HG03045 (cell line): ENCODE data around the gene BCL2.

Experiments used
- ATAC-seq: cut with Tn5 transposase; IDR thresholded peaks from one replicate; pipeline ENCODE4 v1.9.1; 2021; ENCODE audit warnings: mild to moderate bottlenecking, moderate library complexity; ENCODE audit not compliant: unreplicated experiment

The BCL2 gene

GRCh38 chr18:63312019-63312409, 7.6 kb downstream of the BCL2 start:
- no peak for ATAC-seq

DNA sequence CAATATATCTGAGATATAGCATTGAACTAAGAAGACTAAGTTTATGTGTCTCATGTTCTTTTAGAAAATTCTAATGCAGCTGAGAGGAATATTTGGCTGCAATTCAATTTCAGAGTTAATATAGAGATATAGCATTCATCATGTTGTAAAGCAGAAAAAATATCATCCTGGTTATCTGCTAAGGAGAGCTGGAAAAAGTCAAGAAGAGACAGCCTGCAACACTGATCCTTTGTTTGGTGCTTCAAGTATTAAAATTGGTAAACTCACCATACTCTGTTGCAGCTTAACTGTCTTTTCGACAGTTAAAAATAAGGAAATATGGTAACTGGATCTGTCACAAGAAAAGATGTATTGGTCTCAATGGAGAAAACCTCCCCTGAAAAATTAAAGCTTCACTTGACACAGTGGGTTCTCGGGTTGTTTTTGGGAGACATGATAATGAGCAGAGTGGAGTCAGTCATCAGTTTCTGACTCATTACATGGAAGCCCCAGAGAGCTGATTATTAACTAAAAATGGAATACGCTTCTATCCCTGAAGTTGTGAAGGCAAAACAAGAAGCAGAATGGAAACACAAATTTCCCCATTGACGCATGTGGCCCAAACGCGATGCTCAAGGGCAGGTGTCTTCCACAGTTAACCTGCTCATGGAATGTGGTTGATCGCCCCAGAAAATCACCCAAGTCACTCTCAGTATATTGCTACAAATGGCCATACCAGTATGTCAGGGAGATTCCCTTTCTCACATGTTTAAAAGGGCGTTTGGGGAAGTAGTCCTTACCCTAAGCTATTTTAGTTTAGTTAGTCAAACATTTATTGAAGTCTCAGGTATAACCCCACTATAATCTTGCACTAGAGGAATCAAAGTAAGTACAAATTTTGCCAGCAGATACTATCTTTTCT, 8.2 kb downstream of the BCL2 start:
- peak; percentile 65 for ATAC-seq

GRCh38 chr18:63309422-63309821, 10.1 kb downstream of the BCL2 start:
- ATAC-seq = no peak

GRCh38 chr18:63307551-63308200, 11.9 kb downstream of the BCL2 start:
- ATAC-seq = no peak

DNA sequence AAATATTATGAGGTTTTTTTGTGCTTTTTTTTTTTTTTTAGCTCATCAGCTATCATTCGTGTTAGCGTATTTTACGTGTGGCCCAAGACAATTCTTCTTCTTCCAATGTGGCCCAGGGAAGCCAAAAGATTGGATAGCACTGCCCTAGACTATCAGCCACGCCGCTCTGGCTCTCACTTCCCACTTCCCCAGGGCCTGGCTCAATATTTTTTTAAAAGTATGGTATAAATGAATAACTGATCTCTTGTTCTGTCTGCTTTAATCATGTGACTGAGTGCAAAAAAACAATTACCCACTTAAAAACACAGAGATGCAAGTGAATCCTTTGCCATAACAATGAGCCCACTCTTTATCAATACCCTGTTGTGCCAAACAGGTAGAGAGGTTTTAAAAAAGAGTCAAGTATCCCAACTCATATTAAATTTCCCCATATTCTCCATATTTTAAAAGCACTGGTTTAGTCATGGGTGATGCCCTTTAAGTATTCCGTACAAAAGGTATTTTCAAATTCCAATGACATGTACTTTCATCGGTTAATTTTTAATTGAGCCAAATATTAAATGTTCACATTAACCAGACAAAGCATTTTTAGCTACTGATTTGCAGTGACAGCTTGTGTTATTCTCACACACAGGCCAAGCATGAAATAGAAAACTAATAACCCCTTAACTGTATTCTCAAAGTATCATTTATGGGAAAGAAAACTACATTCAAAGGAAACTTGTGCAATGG, 12.6 kb downstream of the BCL2 start:
- no peak for ATAC-seq

DNA sequence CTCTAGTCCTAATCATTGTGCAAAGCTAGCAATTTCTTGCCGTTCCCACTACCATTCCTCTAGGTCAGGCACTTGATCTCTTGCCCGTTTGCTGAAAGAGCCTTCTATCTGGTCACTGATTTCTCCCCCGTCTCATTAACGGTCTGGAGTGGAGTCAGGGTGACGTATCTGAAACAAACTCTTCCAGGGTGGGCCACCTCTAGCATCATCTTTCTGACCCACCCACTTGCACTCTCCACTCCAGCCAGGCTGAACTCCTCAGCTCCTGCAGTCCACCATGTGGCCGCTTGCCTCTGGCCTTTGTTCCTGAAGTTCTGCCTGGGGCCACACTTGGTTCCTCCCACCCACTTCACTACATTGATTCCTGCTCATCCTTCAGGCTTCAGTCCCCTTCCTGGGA, 13.3 kb downstream of the BCL2 start:
- ATAC-seq = no peak

DNA sequence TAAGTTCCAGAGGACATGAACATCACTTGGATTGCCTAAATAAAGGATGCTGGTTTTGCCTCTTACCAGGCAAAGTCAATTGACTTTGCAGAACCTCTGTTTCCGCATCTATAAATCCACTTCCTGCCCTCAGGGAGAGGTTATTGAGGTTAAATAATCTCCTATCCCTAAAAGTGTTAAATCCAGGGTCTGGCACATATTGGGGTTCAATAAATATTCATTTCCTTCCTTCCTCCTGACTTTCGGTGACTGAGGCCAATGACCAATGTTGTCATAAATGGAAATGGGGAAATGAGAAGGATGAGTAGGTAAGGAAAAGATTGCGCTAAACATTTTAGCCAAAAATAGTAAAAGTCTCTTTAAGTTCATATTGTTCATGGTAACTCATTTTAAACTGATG, 16.0 kb downstream of the BCL2 start:
- no peak for ATAC-seq

DNA sequence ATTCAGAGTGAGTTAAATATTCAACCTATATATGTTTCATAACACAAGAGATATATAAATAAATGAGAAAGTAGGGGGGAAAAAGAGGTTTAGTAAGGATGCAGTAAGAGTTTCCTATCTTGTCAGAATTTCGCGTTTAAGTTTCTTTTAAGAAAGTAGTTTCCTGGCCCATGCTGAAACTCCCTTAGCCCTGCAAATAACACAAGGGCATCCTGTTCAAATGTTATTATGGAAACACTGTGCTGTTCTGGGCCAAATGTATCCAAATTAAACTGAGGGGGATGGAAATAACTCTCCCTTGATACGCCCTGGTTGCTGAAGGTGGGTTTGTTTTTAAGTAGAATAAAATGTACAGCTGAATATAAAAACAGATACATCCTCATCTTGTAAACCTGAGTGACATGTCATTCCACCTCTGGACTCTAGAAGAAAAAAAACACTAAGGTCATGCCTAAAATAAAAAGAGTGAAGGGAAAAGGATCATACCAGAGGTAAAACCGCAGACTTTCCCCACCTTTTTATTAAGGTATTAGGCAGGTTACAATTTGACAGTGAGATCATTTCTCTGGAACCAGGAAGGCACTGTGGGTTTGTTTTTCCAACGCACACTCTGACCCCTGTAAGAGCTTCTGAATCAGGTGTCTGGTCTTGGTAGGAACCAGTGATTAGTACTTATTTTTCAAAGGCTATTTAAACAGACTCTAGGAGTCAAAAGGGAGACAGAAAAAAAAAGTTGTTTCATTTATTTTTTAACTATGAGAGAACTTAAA, 16.7 kb downstream of the BCL2 start:
- ATAC-seq = no peak

- ATAC-seq = no peak
These were observed 17.3 kb downstream of the BCL2 start for GRCh38 chr18:63302220-63302619.

GRCh38 chr18:63301434-63301833, 18.1 kb downstream of the BCL2 start:
- ATAC-seq = no peak

GRCh38 chr18:63299837-63300745, 19.5 kb downstream of the BCL2 start:
- peak; percentile 49 for ATAC-seq

- ATAC-seq = no peak
These were observed 20.9 kb downstream of the BCL2 start for GRCh38 chr18:63298400-63299365.

GRCh38 chr18:63297687-63298399, 21.7 kb downstream of the BCL2 start:
- no peak for ATAC-seq

DNA sequence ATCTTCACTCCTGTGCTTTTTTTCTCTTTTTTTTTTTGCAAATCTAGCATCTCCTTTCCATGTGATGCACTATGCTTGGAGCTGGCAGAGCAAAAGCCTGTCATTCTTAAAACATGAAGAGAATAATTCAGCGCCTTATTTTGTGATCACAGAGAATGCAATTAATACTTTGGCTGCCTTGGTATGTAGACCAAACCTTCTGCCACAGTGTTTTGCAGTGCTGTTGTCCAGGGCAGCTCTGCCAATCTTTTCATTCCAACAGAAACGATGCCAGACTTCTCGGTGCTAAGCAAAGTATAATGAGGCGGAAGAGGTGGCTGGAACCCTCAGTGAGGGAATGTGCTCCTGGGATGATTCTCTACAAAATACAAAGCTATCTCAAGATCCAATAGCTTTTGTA, 25.6 kb downstream of the BCL2 start:
- ATAC-seq = no peak

DNA sequence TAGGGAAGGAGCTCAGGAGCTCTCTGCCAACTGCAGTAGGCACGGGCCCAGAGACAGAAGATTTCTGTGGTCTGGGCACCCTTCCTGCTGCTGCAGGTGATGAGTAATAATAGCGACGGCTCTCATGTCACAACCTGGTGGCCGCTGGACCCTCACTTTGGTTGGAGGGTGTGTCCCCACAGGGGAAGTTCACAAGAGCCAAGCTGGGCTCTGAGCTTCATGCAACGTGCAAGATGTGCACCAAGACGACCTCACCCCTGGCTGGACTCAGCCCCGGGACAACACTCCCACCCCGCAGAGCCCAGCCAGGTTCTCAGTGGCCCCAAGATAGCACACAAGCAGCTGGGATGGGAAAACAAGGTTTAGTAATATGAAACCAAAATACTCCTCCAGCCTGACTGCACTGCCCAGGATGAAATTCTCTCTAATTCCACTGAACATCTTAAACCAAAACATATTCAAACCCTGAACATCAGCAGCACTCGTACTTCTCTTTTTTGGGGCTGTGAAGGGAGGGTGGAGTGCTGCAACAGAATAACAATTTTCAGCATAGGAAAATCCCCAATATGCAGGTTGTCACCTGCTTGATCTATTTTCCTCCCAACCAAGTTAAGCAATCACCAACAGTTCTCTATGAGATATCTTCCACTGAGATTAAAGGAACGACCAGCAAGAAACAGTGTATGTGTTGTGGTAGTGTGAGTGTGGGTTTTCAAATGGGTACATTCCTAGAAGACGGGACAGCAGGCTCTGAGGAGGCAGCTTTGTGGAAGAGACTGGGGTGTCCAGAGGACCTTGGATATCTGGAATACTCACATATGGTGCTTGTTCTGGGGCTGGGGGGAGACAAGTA, 26.5 kb downstream of the BCL2 start:
- ATAC-seq = peak; percentile 52

DNA sequence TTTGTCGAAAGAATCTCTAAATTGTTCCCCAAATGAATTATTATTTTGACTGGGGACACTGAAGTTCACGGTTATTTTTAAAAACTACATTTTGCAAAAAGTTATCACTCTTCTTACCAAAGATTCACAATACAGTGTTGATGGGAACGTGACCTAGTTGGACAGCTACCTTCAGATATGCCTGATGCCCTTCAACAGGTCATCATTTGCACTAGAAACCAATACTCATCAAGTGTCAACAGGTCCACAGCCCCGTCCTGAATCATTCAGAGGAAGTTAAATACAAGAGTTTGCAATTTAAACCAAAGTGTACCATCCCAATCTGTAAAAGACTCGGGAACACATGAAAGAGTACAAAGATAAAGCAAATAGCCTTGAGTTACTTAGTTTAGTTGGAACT, 28.3 kb downstream of the BCL2 start:
- ATAC-seq = no peak

- no peak for ATAC-seq
These were observed 28.8 kb downstream of the BCL2 start for GRCh38 chr18:63290821-63291200.
